ENCODE measurements around the gene NPFFR1. TPM values are rescaled to one million over a fixed set of nuclear protein-coding genes. Genes with fewer than 3 reads are reported as not detected.

Gene NPFFR1, protein sequence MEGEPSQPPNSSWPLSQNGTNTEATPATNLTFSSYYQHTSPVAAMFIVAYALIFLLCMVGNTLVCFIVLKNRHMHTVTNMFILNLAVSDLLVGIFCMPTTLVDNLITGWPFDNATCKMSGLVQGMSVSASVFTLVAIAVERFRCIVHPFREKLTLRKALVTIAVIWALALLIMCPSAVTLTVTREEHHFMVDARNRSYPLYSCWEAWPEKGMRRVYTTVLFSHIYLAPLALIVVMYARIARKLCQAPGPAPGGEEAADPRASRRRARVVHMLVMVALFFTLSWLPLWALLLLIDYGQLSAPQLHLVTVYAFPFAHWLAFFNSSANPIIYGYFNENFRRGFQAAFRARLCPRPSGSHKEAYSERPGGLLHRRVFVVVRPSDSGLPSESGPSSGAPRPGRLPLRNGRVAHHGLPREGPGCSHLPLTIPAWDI
- not detected for total RNA-seq
- long read RNA-seq: 0 reads

- H3K27me3 ChIP-seq (ENCODE audit: low read depth): peaks cover 54% of the 10 kb centered on the region
- H3K4me1 ChIP-seq: peaks cover 8% of the 10 kb centered on the region
- peak within 1 kb of the TSS; percentile 63 for H3K4me3 ChIP-seq
- intact Hi-C loops (cut with micrococcal nuclease): no loop called here
- DNase-seq: no peak
- TF ChIP-seq, protein P1, sequence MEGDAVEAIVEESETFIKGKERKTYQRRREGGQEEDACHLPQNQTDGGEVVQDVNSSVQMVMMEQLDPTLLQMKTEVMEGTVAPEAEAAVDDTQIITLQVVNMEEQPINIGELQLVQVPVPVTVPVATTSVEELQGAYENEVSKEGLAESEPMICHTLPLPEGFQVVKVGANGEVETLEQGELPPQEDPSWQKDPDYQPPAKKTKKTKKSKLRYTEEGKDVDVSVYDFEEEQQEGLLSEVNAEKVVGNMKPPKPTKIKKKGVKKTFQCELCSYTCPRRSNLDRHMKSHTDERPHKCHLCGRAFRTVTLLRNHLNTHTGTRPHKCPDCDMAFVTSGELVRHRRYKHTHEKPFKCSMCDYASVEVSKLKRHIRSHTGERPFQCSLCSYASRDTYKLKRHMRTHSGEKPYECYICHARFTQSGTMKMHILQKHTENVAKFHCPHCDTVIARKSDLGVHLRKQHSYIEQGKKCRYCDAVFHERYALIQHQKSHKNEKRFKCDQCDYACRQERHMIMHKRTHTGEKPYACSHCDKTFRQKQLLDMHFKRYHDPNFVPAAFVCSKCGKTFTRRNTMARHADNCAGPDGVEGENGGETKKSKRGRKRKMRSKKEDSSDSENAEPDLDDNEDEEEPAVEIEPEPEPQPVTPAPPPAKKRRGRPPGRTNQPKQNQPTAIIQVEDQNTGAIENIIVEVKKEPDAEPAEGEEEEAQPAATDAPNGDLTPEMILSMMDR (IDR thresholded peaks at IDR 0.05; ENCODE audit: borderline replicate concordance): peak; percentile 28
- H3K9me3 ChIP-seq (replicated peaks): no peaks in the 10 kb centered on the region
- H3K27ac ChIP-seq (replicated peaks): no peak within 1 kb of the TSS
- no peaks in the 10 kb centered on the region for H3K36me3 ChIP-seq
These were observed at the start of gene NPFFR1 for GRCh38 chr10:70283445-70284399. Gene NPFFR1 (minus strand): TSS chr10:70284004. CDS start chr10:70283676, 328 bp downstream.

- no peaks in the 10 kb centered on the region for H3K36me3 ChIP-seq
- intact Hi-C loops (cut with micrococcal nuclease): no loop called here
- H3K4me1 ChIP-seq: peaks cover 71% of the 10 kb centered on the region
- H3K27ac ChIP-seq (replicated peaks): peak overlapping the region; percentile 82
- H3K4me3 ChIP-seq: no peak overlapping the region
- no peak for DNase-seq
- TF ChIP-seq, protein P1 (IDR thresholded peaks at IDR 0.05; ENCODE audit: borderline replicate concordance): no peak
- H3K27me3 ChIP-seq (ENCODE audit: low read depth): no peaks in the 10 kb centered on the region
- H3K9me3 ChIP-seq (replicated peaks): no peaks in the 10 kb centered on the region
These were observed 49.5 kb upstream of the NPFFR1 start for GRCh38 chr10:70333268-70333667.

DNA sequence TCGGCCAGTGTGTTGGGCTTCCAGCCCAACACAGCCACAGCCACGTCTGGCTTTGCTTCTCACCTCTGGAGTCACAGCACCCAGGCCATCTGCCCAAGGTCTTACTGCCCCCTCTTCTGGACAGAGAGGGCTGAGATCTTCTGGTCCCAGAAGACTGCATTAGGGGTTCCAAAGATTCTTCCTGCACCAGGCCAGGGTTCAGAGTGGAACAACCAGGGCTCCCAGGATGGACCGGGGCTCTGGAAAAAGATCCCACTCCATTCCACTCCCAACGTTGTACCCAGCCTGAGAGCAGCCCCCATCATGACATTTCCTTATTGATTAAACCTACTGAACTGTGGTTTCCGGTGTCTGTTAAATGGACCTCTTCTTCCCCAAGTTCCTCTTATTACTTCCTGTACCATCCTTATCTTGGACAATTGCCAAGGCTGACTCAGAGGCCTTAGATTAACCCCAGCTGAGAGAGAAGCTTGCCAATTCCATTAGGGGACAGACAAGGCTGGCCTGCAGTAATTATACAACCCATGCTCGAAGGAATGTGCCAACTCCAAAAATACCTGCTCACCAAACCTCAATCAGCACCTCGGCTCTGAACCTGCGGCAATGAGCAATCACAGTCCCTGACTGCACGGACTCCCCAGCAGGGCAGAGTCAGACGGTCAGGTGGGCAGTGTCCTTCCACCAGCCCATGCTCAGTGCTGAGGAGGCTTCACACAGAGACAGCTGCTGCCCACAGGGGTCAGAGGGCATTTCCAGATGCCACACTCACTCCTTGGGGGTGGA, 47.9 kb upstream of the NPFFR1 start:
- intact Hi-C loops (cut with micrococcal nuclease): no loop called here
- H3K4me1 ChIP-seq: peaks cover 59% of the 10 kb centered on the region

GRCh38 chr10:70331160-70331485, 47.3 kb upstream of the NPFFR1 start:
- TF ChIP-seq, protein P1 (IDR thresholded peaks at IDR 0.05; ENCODE audit: borderline replicate concordance): no peak
- Histone ChIP-seq H3K27ac (replicated peaks) (peak overlapping the region; percentile 82), H3K9me3 (replicated peaks) (no peaks in the 10 kb centered on the region), H3K4me1 (peaks cover 53% of the 10 kb centered on the region), H3K36me3 (no peaks in the 10 kb centered on the region), H3K4me3 (no peak overlapping the region), H3K27me3 (ENCODE audit: low read depth) (no peaks in the 10 kb centered on the region)
- DNase-seq: no peak
- intact Hi-C loops (cut with micrococcal nuclease): no loop called here

More for the DNA sequence above, 47.9 kb upstream of the NPFFR1 start:
- TF ChIP-seq, protein P1 (IDR thresholded peaks at IDR 0.05; ENCODE audit: borderline replicate concordance): peak; percentile 51
- Histone ChIP-seq H3K27ac (replicated peaks) (peak overlapping the region; percentile 82), H3K9me3 (replicated peaks) (no peaks in the 10 kb centered on the region), H3K36me3 (no peaks in the 10 kb centered on the region), H3K27me3 (ENCODE audit: low read depth) (no peaks in the 10 kb centered on the region), H3K4me3 (no peak overlapping the region)
- peak; percentile 49 for DNase-seq

- TF ChIP-seq, protein P1 (IDR thresholded peaks at IDR 0.05; ENCODE audit: borderline replicate concordance): no peak
- Histone ChIP-seq H3K9me3 (replicated peaks) (no peaks in the 10 kb centered on the region), H3K27ac (replicated peaks) (no peak overlapping the region), H3K27me3 (ENCODE audit: low read depth) (no peaks in the 10 kb centered on the region), H3K36me3 (no peaks in the 10 kb centered on the region), H3K4me3 (no peak overlapping the region), H3K4me1 (peaks cover 51% of the 10 kb centered on the region)
- DNase-seq: no peak
- intact Hi-C loops (cut with micrococcal nuclease): no loop called here
These were observed 46.9 kb upstream of the NPFFR1 start for GRCh38 chr10:70330671-70331070.

Measured in left ventricle myocardium inferior (tissue), 1 donor.